ENCODE results near the gene PPFIBP1. TPM values are rescaled to one million over a fixed set of nuclear protein-coding genes. Genes with fewer than 3 reads are reported as not detected.

Gene PPFIBP1
- total and polyA plus RNA-seq, 2 of the 13 experiments (the other 11 are each of a cell fraction or from before 2014, with no cell fraction given): 16.2 to 21.8 TPM

DNA sequence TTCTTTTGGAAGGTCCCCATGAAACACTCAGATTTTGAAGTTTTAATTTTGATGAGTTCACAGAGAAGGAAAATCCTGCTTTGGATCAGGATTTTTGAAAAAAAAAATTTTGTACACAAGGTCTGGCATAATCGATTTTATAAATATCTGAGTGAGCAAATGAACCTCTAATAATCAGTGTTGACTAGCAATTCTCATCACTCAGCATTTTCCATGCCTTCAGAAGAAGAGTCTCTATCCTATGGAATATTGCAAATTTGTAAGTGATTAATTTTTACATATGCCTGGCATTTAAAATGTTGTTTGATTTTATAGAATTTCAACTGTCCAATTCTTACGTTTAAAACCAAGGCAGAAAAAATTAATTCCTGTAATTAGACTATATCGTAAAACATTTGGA lies 141.7 kb downstream of the PPFIBP1 start:
- ChIA-PET CTCF (ENCODE audit: low intra/inter-chr PET ratio, low total read pairs) (no interaction called here), POLR2A (no interaction called here)
- in situ Hi-C loops (cut with HindIII; ENCODE audit: extremely low pct_ligation_motif_present, low pct_unique_long_range_greater_than_20kb): no loop called here
- Histone ChIP-seq H3K4me1 (ENCODE audit: insufficient read depth, low read length) (peaks cover 18% of the 10 kb centered on the region), H3K27ac (ENCODE audit: extremely low read length, insufficient read depth, low read length) (no peak overlapping the region), H3K9me3 (ENCODE audit: low read length) (no peaks in the 10 kb centered on the region), H3K4me3 (replicated peaks in 1 of 3; ENCODE audit: insufficient read depth in 1 of 3, low read depth in 2 of 3, low read length in 3 of 3) (no peak overlapping the region), H3K36me3 (replicated peaks in 1 of 2; ENCODE audit: control insufficient read depth in 1 of 2, insufficient read depth in 2 of 2, low read length in 2 of 2) (peaks cover 5 to 14% of the 10 kb centered on the region in 2 experiments; a peak in 4 of 5 replicates), H3K4me2 (ENCODE audit: low read depth, low read length) (no peak overlapping the region), H2AFZ (ENCODE audit: low read length) (no peak overlapping the region), H3K79me2 (ENCODE audit: insufficient read depth, low read length) (no peaks in the 10 kb centered on the region), H4K20me1 (ENCODE audit: insufficient read depth, low read length) (no peaks in the 10 kb centered on the region), H3K9ac (ENCODE audit: insufficient read depth, low read depth, low read length) (no peak overlapping the region), H3K27me3 (ENCODE audit: control insufficient read depth in 1 of 2, insufficient read depth in 2 of 2, low read length in 2 of 2) (no peaks in the 10 kb centered on the region)
- no peak for FAIRE-seq
- DNase-seq (ENCODE audit: low spot score): no peak
- WGBS (ENCODE audit: low lambda C conversion rate): 77% methylated on average over 3 of the region's 3 CpGs
- intact Hi-C loops (cut with micrococcal nuclease; ENCODE audit: unreplicated experiment): no loop called here
- ATAC-seq: no peak
- BruUV-seq (replicated peaks): no TSS peak
- TF ChIP-seq GTF3A (CRISPR knock-in tag; conservative IDR thresholded peaks at IDR 0.05) (no peak), MAFK (conservative IDR thresholded peaks at IDR 0.05 in 1 of 2, IDR thresholded peaks at IDR 0.05 in 1 of 2; ENCODE audit: low read length in 2 of 2) (peak; percentile 73 to 75), MAFF (IDR thresholded peaks at IDR 0.05; ENCODE audit: low read depth, low read length) (peak; percentile 52; the same call in 1 of the 2 replicates)

GRCh38 chr12:27666510-27666909 lies 142.5 kb downstream of the PPFIBP1 start:
- DNase-seq (ENCODE audit: low spot score): peak; percentile 7
- 36% methylated on average over 3 of the region's 3 CpGs for WGBS (ENCODE audit: low lambda C conversion rate)
- Histone ChIP-seq H2AFZ (ENCODE audit: low read length) (no peak overlapping the region), H3K36me3 (replicated peaks in 1 of 2; ENCODE audit: control insufficient read depth in 1 of 2, insufficient read depth in 2 of 2, low read length in 2 of 2) (peaks cover 5 to 14% of the 10 kb centered on the region in 2 experiments; a peak in 4 of 5 replicates), H3K9ac (ENCODE audit: insufficient read depth, low read depth, low read length) (no peak overlapping the region), H3K4me2 (ENCODE audit: low read depth, low read length) (peak overlapping the region; percentile 35), H3K4me3 (replicated peaks in 1 of 3; ENCODE audit: insufficient read depth in 1 of 3, low read depth in 2 of 3, low read length in 3 of 3) (no peak overlapping the region), H3K27me3 (ENCODE audit: control insufficient read depth in 1 of 2, insufficient read depth in 2 of 2, low read length in 2 of 2) (no peaks in the 10 kb centered on the region), H4K20me1 (ENCODE audit: insufficient read depth, low read length) (no peaks in the 10 kb centered on the region), H3K9me3 (ENCODE audit: low read length) (no peaks in the 10 kb centered on the region), H3K27ac (ENCODE audit: extremely low read length, insufficient read depth, low read length) (no peak overlapping the region), H3K4me1 (ENCODE audit: insufficient read depth, low read length) (peaks cover 18% of the 10 kb centered on the region), H3K79me2 (ENCODE audit: insufficient read depth, low read length) (no peaks in the 10 kb centered on the region)
- ChIA-PET CTCF (ENCODE audit: low intra/inter-chr PET ratio, low total read pairs) (no interaction called here), POLR2A (no interaction called here)
- no peak for FAIRE-seq
- in situ Hi-C loops (cut with HindIII; ENCODE audit: extremely low pct_ligation_motif_present, low pct_unique_long_range_greater_than_20kb): no loop called here
- BruUV-seq (replicated peaks): no TSS peak
- no peak for ATAC-seq
- intact Hi-C loops (cut with micrococcal nuclease; ENCODE audit: unreplicated experiment): no loop called here
- TF ChIP-seq EEA1 (CRISPR knock-in tag; IDR thresholded peaks at IDR 0.05; ENCODE audit: borderline replicate concordance) (no peak), ARID5B (CRISPR knock-in tag; IDR thresholded peaks at IDR 0.05) (peak; percentile 23; the same call in 1 of the 2 replicates), ZNF768 (CRISPR knock-in tag; IDR thresholded peaks at IDR 0.05) (no peak), HNF4A (CRISPR knock-in tag; IDR thresholded peaks at IDR 0.05) (peak; percentile 50), EZH2 (conservative IDR thresholded peaks at IDR 0.05; ENCODE audit: low read depth, low read length) (no peak), SOX5 (CRISPR knock-in tag; IDR thresholded peaks at IDR 0.05; ENCODE audit: borderline replicate concordance) (peak; percentile 29; the same call in 1 of the 2 replicates), ZNF724P (CRISPR knock-in tag; IDR thresholded peaks at IDR 0.05; ENCODE audit: borderline replicate concordance) (no peak), JUNB (CRISPR knock-in tag; IDR thresholded peaks at IDR 0.05; ENCODE audit: borderline replicate concordance) (no peak)
- TF ChIP-seq, protein P1, sequence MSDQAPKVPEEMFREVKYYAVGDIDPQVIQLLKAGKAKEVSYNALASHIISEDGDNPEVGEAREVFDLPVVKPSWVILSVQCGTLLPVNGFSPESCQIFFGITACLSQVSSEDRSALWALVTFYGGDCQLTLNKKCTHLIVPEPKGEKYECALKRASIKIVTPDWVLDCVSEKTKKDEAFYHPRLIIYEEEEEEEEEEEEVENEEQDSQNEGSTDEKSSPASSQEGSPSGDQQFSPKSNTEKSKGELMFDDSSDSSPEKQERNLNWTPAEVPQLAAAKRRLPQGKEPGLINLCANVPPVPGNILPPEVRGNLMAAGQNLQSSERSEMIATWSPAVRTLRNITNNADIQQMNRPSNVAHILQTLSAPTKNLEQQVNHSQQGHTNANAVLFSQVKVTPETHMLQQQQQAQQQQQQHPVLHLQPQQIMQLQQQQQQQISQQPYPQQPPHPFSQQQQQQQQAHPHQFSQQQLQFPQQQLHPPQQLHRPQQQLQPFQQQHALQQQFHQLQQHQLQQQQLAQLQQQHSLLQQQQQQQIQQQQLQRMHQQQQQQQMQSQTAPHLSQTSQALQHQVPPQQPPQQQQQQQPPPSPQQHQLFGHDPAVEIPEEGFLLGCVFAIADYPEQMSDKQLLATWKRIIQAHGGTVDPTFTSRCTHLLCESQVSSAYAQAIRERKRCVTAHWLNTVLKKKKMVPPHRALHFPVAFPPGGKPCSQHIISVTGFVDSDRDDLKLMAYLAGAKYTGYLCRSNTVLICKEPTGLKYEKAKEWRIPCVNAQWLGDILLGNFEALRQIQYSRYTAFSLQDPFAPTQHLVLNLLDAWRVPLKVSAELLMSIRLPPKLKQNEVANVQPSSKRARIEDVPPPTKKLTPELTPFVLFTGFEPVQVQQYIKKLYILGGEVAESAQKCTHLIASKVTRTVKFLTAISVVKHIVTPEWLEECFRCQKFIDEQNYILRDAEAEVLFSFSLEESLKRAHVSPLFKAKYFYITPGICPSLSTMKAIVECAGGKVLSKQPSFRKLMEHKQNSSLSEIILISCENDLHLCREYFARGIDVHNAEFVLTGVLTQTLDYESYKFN (CRISPR knock-in tag; conservative IDR thresholded peaks at IDR 0.05): peak; percentile 57
